ENCODE results near the gene CCDC144A.
"Not testable (repeated sequence)": the region's sequence is repeated elsewhere in the genome, so short reads cannot be mapped to it uniquely, and the experiment has no call there.

Gene CCDC144A

DNA sequence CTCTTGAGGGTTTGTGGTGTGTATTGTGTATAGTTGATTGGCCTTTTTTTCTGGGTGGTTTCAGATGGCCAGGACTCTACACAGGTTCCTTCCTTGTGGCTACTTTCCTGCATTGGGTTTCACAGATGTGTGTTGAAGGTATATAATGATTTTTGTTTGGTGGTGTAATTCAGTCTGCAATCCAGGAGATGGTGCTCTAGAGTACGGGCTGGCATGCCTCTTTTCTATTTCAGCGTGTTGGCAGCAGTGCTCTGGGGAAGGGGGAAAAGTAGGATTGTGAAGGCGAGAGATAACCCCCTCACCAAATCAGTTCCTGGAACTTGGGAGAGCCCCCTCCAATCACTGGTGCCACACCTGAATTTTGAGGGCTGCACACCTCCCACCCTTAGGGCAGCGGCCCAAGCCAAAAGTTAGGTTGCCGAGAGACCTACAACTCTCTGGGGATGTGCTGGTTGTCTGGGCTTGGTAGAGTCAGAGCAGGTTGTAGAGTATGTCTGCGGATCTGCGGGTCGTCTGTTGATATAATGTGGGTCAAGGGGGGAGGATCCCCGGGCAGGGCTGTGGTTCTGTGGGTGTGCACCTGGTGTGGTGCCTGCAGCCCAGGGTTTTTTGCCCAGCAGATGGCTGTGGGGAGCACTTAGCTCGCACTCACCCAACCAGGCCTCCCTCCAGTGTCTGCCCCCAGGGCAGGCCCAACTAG is 61.3 kb downstream of the CCDC144A start:
- DNase-seq: peak; percentile 9 to 36 (median 20)

DNA sequence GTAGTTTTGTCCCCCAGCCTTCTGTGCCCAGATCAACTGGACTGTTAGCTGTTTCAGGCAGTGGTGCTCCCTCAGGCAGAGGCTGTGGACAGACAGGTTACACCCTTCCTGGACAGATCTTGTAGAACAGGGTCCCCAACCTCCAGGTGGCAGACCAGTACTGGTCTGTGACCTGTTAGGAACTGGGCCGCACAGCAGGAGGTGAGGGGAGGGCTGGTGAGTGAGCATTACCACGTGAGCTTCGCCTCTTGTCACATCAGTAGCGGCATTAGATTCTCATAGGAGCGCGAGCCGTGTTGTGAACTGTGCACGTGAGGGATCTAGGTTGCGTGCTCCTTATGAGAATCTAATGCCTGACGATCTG is 61.9 kb downstream of the CCDC144A start:
- not testable (repeated sequence) for DNase-seq

DNA sequence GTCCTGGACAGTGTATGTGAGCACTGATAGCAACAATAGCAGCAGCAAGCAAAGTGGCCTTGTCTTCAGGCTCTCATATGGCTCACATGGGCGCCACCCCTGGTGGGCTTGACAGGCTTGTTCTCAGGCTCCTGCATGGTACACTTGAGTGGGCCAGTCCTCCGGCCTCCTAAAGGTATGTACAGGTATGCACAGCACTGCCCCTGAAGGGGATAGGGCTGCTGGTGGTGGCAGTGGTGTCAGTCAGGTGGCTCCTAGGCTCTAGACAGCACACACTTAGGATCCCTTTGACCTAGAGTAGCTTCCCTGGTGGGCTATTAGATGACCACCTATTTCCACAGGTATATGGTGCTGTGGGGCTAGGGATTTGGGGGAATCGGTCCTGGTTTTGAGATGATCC is 67.5 kb downstream of the CCDC144A start:
- DNase-seq: not testable (repeated sequence)

GRCh38 chr17:16758177-16758576 is 68.1 kb downstream of the CCDC144A start:
- DNase-seq: not testable (repeated sequence)

- not testable (repeated sequence) for DNase-seq
These were observed 78.5 kb downstream of the CCDC144A start for GRCh38 chr17:16768290-16769175.

GRCh38 chr17:16772394-16773145 is 82.5 kb downstream of the CCDC144A start:
- DNase-seq: not testable (repeated sequence)

GRCh38 chr17:16773146-16773522 is 83.1 kb downstream of the CCDC144A start:
- DNase-seq: not testable (repeated sequence)

- not testable (repeated sequence) for DNase-seq
These were observed 97.8 kb downstream of the CCDC144A start for GRCh38 chr17:16787851-16788250.

- DNase-seq: not testable (repeated sequence)
These were observed 99.0 kb downstream of the CCDC144A start for GRCh38 chr17:16788889-16789536.

DNA sequence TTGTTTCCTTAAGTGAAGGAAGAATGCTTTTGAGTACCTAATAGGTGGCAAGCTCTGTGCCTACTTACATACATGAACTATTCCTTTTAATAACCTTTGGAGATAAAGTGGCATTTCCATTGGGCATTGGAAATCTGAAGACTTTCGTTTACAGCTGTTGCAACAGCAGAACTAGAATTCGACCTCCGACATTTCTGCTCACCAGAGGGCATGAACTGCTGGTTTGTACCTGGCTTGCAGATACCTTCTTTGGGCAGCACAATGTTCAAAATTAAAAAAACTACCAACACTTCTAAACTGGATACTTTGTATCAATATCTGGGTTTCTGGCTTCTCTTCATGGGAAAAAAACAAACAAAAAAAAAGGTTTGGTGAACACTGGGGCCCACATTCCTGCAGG is 99.6 kb downstream of the CCDC144A start:
- DNase-seq: not testable (repeated sequence)

DNA sequence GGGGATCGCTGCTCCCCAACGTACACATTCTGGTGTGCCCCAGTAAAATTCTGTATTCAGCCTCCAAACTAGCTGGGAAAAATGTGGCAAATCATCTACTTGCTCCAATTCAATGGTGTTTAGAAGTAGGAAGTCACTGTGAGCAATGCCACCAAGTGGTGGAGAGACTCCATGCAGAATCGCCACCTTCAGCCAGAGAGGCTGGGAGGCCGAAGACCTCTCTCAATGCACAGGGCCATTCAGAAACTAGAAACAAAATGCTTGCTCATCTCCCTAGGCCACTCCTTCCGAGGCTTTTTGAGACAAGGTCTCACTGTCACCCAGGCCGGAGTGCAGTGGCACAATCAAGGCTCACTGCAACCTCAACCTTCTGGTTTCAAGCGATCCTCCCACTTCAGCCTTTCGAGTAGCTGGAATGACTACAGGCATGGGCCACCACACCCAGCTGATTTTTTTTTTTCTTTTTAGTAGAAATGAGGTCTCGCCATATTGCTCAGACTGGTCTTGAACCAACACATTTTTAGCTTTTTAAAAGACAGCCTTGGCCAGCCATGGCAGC is 100.4 kb downstream of the CCDC144A start:
- not testable (repeated sequence) for DNase-seq

GRCh38 chr17:16794215-16794614 is 104.2 kb downstream of the CCDC144A start:
- peak; percentile 5 to 50 (median 31) for DNase-seq

DNA sequence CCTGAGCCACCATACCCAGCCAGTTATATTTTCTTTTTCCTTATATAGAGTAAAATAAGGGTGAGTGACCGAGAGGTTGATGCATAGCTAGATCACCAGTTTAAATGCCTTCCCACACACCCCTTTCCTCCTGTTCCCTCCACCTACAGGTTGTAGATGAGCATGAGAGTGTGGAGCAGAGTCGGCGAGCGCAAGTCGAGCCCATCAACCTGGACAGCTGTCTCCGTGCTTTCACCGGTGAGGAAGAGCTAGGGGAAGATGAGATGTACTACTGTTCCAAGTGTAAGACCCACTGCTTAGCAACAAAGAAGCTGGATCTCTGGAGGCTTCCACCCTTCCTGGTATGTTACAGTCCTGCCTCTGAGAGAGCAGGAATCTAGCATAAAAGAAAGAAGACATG is 105.9 kb downstream of the CCDC144A start:
- not testable (repeated sequence) for DNase-seq

DNA sequence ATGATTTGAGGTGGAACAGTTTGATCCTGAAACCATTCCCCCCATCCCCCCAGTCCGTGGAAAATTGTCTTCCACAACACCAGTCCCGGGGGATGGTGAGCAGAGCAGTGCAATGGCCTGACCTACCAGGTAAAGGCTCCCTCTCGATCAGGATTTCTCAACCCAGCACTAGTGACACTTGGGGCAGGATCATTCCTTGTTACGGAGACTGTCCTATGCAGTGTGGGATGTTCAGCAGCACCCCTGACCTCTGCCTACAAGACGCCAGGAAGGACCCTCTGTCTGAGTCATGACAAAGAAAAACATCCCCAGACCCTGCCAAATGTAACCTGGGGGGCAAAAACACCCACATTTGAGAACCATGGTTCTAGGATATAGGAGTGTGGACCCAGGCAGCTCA is 114.8 kb downstream of the CCDC144A start:
- not testable (repeated sequence) for DNase-seq

DNA sequence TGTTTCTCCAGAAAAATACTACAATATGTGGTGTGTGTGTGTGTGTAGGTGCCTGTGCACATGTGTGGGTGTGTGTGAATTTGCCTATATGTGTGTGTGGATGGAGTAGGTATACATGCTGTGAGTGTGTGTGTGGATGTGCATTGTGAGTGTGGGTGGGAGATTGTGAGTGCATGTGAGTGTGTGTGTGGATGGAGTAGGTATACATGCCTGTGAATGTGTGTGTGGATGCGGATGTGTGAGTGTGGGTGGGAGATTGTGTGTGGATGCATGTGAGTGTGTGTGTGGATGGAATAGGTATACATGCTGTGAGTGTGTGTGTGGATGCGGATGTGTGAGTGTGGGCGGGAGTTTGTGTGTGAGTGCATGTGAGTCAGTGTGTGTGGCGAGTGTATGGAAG is 116.6 kb downstream of the CCDC144A start:
- not testable (repeated sequence) for DNase-seq

- not testable (repeated sequence) for DNase-seq
These were observed 117.6 kb downstream of the CCDC144A start for GRCh38 chr17:16807620-16808019.

GRCh38 chr17:16810236-16810635 is 120.2 kb downstream of the CCDC144A start:
- not testable (repeated sequence) for DNase-seq

DNA sequence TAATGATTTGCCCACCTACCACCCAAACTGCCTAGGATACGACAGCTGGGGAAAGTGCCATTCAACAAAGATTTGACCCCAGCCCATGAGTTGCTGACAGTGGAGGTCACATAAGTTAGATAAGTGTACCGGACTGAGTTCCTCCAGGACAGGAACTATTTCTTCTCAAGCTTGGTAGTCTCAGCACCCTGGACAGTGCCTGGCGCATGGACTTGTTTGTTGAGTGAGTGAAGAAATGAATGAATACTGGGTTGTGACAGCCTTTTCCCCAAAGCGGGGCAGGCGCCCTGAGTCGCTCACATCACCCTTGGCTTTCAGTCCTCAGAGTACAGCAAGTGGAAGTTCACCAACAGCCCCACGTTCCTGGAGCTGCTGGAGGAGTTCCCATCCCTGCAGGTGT is 122.1 kb downstream of the CCDC144A start:
- peak in 3 of 4 experiments; percentile 1 to 81 (median 55) for DNase-seq

- no peak for DNase-seq
These were observed 124.4 kb downstream of the CCDC144A start for GRCh38 chr17:16814439-16814838.

DNA sequence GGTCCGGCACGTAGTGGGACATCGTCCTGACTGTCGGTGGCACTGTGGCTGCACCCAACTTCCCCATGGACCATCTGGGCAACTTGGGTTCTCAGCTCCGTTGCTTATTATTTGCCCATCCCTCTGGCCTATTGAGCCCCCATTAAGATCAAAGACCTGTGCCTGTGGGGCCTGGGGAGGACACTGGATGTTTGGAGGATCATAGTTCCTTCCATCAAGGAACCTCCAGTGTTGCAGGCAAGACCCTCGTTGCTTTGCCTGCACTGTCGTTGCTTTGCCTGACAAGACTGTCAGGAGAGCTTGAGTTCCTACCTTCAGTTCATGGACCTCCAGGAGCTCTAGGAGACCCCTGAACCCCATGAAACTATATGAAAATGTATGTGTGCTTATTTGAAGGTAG is 127.2 kb downstream of the CCDC144A start:
- no peak for DNase-seq

DNA sequence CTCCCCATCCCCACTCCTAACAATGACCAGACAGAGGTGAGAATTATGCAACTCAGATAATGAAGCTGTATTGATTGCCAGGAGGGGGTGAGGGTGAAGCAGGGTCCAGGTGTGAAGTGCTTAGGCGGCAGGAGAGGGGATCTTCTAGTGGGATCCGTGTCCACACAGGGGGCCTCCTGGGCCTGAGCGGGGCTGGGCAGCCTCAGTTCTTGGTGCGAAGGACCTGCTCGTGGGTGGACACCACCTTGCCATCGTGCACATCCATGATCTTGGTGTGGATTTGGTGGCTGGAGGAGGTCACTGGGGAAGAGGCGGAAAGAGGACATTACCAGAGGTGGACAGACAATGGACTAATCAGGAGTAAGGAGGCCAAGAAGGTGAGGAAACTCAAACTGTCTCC is 127.9 kb downstream of the CCDC144A start:
- DNase-seq: not testable (repeated sequence)

DNA sequence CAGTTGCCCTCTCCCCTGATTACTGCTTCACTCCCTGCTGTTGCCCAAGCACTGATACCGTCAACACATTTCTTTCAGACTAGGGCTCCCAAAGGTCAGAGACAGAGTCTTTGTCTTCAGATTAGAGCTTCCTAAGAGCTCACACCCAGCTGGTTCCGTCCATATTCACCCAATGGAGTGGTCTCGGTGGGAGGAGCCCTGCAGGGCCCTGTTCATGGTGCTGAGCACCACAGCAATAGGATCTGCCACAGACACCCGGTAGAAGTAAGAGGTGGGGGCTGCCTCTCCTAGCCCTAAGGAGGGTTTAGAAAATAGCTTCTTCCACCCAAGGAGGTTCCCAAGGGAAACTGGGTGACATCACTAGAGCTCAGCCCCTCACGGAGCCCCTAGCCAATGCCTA is 128.3 kb downstream of the CCDC144A start:
- DNase-seq: no peak

Data from suppressor macrophage (primary cell).